Right renal pelvis (tissue), 4 donors: ENCODE results near the gene SPRR2D. TPM values are rescaled to one million over a fixed set of nuclear protein-coding genes. Genes with fewer than 3 reads are reported as not detected.
"Not testable (repeated sequence)": the region's sequence is repeated elsewhere in the genome, so short reads cannot be mapped to it uniquely, and the experiment has no call there.

Experiments
- DNase-seq, 4 donors: peaks; one replicate each; pipeline ENCODE4 v3.0.0-alpha.2; 2013; ENCODE audit warnings: low read depth in 4 of 4, low spot score in 3 of 4, missing footprints in 1 of 4
- polyA plus RNA-seq, 4 donors: library from polyadenylated mRNA; unstranded; fragments of 120-200 nt; gene quantifications; one replicate each; pipeline ENCODE4 v1.2.1, GENCODE V29; 2013; ENCODE audit not compliant: insufficient read length in 4 of 4

The SPRR2D gene
- polyA plus RNA-seq, 4 donors = not detected

GRCh38 chr1:153021829-153022228 is 19.1 kb downstream of the SPRR2D start:
- not testable (repeated sequence) for DNase-seq

DNA sequence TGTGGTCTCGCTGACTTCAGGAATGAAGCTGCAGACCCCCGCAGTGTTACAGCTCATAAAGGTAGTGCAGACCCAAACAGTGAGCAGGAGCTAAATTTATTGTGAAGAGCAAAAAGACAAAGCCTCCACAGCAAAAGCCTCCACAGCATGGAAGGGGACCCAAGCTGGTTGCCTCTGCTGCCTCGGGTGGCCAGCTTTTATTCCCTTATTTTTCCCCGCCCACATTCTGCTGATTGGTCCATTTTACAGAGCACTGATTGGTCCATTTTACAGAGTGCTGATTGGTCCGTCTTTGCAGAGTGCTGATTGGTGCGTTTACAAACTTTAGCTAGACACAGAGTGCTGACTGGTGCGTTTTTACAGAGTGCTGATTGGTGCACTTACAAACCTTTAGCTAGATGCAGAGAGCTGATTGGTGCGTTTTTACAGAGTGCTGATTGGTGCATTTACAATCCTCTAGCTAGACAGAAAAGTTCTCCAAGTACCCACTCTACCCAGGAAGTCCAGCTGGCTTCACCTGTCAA is 29.6 kb downstream of the SPRR2D start:
- not testable (repeated sequence) for DNase-seq

- no peak for DNase-seq
Measured at GRCh38 chr1:153001382-153001781, 39.5 kb downstream of the SPRR2D start, which contains the start of gene SPRR3. SPRR3 (plus strand) TSS chr1:153001749; CDS start chr1:153003021, 1,272 bp downstream.

DNA sequence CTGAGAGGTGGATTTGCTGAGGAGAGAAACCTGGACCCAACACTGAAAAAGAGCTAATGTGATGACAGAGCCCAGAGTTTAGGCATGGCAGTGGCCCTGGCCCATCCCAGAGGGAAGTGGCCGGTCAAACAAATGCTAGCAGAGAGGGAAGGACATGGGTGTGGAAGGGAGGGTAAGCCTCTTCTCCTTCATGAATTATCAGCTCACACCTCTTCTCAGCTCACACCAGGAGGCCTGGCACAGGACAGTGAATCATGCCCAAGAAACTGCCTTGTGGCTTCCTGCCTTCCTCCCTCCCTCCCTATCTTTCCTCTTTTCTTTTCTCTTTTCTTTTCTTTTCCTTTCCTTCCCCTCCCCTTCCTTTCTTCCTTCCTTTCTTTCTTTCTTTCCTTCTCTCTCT is 40.6 kb downstream of the SPRR2D start:
- DNase-seq = no peak

DNA sequence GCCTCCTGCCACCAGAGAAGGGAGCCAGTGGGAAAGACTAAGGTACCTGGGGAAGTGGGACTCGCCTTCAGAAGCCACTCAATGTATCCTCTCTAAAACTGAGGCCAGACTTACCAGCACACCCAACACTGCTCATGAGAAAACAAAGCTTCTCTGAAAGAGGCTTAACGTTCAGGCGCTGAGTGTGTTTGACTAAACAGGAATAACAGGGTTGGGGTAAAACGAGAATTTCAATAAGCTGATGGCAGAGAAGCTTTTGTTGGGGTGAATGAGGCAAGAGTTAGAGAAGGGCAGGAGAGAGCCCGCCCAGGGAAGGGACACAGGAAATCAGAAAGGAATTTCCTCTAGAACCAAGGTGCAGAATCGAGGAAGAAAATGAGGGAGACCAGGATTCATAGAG is 41.1 kb downstream of the SPRR2D start:
- no peak for DNase-seq

DNA sequence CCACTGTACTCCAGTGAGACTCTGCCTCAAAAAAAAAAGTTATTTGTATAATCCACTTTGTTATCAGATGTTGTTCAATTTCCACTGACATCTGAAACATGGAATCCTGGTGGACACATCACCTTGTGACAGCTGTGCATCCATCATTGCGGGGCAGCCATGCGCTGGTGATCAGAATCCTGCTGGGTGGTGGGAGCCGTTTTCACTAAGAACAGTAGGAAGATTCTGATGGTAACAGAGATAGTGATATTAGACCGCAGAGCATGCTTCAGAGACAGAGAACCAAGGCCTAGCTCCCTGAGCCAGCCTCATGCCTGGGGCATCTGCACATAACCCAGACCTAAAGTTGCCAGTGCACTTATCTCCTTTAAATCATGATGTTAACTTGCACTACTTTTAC is 42.4 kb downstream of the SPRR2D start:
- DNase-seq = no peak

- no peak for DNase-seq
Measured at GRCh38 chr1:152997901-152998300, 43.0 kb downstream of the SPRR2D start.

DNA sequence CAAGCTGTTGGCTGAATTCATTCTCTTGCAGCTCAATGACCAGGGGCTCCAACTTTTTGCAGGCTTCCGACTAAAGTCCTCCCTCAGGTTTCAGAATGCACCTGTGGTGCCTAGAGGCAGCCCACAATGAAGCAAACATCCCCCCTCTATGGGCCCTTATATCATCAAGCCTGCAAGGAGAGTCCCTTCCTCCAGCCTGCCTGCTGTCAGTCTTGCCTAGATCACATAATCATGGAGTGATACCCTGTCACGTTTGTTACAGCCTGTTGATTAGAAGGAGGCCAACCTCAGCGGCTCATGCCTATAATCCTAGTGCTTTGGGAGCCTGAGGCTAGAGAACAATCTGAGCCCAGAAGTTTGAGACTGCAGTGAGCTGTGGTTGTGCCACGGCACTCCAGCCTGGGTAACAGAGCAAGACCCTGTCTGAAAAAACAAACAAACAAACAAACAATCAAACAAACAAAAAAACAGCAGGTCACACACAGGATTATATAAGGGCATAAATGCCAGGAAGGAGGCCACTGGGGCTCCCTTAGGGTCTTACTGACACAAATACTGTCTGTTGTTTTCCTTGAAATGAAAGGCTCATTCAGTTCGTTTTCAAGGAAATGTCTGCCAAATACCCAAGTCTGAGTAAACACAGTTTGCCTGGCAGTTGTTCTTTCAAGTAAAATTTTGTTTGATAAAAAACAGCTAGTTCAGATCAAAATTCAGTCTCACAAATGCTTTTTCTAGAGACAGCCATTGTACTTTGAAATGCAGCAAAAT is 44.1 kb downstream of the SPRR2D start:
- no peak for DNase-seq

DNA sequence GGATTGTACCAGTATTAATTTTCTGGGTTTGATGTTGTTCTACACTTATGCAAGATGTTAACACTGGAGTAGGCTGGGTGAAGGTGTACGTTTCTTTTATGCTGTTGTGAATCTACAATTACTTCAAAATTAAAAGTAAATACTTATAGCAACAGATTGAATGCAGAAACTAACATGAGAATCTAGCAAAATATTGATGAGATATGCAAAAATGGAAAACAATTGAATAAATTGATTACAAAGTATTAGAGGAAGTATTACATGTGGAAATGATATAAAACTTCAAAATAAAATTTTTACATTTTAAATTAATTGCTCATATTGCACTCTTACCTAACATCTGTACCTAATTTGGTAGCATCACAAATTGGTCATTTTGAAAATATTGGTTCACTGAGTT is 45.1 kb downstream of the SPRR2D start:
- no peak for DNase-seq

DNA sequence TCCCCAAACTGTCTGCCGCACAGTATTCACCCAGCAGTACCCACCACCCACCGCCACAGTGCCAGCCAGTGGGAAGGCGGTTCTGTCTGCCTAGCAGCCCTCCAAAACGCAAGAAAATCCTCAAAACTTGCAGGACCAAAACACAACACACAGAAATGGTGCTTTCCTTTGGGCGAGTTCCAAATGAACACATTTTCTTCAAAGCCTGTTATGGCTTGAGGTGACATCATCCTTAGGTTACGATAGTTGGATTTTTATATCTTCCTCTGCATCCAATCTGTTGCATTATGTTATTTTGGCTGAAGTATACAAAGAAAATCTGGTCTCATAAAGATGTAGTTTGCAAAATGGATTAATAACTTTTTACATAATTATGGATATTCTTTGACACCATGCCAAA is 47.7 kb downstream of the SPRR2D start:
- no peak for DNase-seq

Other genes with a start within 250 kb of the SPRR2D start
- gene LCE1D, start 244.4 kb downstream of the SPRR2D start, polyA plus RNA-seq = not detected
- not detected for gene LCE1C, start 234.5 kb downstream of the SPRR2D start, polyA plus RNA-seq
- not detected for gene LCE1B, start 229.1 kb downstream of the SPRR2D start, polyA plus RNA-seq
- not detected for gene LCE1A, start 213.6 kb downstream of the SPRR2D start, polyA plus RNA-seq
- not detected for gene LCE6A, start 198.3 kb downstream of the SPRR2D start, polyA plus RNA-seq
- gene LCE7A, start 181.1 kb downstream of the SPRR2D start, polyA plus RNA-seq = not detected
- gene SMCP, start 162.8 kb downstream of the SPRR2D start, polyA plus RNA-seq = not detected
- under 1 TPM in 3 of 4 donors, not detected in 1; 0.24 to 0.67 (median 0.55) TPM for gene IVL, start 132.6 kb downstream of the SPRR2D start, polyA plus RNA-seq
- not detected for gene SPRR5, start 93.9 kb downstream of the SPRR2D start, polyA plus RNA-seq
- gene SPRR4, start 70.5 kb downstream of the SPRR2D start, polyA plus RNA-seq = not detected
- gene SPRR1A, start 57.0 kb downstream of the SPRR2D start, polyA plus RNA-seq = under 1 TPM in 1 of 4 donors, not detected in 3; 0.21 TPM
- under 1 TPM in 2 of 4 donors, not detected in 2; 0.18 to 0.49 TPM for gene SPRR3, start 39.4 kb downstream of the SPRR2D start, polyA plus RNA-seq
- not detected for gene SPRR1B, start 9.9 kb downstream of the SPRR2D start, polyA plus RNA-seq
- under 1 TPM in 1 of 4 donors, not detected in 3; 0.09 TPM for gene SPRR2A, start 16.4 kb upstream of the SPRR2D start, polyA plus RNA-seq
- under 1 TPM in 1 of 4 donors, not detected in 3; 0.17 TPM for gene SPRR2B, start 30.5 kb upstream of the SPRR2D start, polyA plus RNA-seq
- not detected for gene SPRR2E, start 53.4 kb upstream of the SPRR2D start, polyA plus RNA-seq
- not detected for gene SPRR2F, start 72.4 kb upstream of the SPRR2D start, polyA plus RNA-seq
- gene SPRR2G, start 109.8 kb upstream of the SPRR2D start, polyA plus RNA-seq = not detected
- not detected for gene LELP1, start 162.3 kb upstream of the SPRR2D start, polyA plus RNA-seq
- not detected for gene PRR9, start 176.5 kb upstream of the SPRR2D start, polyA plus RNA-seq
- not detected for gene LORICRIN, start 218.6 kb upstream of the SPRR2D start, polyA plus RNA-seq